Measurements from ENCODE around the gene B3GNT3.

DNA sequence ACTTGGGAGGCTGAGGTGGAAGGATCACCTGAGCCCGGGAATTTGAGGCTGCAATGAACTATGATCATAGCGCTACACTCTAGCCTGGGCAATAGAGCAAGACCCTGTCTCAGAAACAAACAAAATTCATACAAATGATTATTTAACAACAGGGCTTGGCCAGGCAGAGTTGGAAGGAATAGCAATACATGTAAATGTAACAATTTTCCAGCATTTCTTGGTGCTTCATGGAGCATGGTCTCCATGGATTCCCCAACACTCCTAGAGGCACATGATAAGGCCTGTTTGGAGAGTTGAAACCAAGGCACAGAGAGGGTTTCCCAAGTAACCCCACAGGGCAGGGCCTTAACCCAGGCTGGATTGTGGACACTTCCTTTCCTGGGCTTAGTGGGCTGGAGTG, 16.2 kb downstream of the B3GNT3 start:
- TF ChIP-seq, protein P1, sequence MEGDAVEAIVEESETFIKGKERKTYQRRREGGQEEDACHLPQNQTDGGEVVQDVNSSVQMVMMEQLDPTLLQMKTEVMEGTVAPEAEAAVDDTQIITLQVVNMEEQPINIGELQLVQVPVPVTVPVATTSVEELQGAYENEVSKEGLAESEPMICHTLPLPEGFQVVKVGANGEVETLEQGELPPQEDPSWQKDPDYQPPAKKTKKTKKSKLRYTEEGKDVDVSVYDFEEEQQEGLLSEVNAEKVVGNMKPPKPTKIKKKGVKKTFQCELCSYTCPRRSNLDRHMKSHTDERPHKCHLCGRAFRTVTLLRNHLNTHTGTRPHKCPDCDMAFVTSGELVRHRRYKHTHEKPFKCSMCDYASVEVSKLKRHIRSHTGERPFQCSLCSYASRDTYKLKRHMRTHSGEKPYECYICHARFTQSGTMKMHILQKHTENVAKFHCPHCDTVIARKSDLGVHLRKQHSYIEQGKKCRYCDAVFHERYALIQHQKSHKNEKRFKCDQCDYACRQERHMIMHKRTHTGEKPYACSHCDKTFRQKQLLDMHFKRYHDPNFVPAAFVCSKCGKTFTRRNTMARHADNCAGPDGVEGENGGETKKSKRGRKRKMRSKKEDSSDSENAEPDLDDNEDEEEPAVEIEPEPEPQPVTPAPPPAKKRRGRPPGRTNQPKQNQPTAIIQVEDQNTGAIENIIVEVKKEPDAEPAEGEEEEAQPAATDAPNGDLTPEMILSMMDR (IDR thresholded peaks at IDR 0.05; ENCODE audit: low read depth, low read length) = no peak
- TF ChIP-seq EZH2phosphoT487 (IDR thresholded peaks at IDR 0.05; ENCODE audit: low read depth) = no peak

Data from OCI-LY3 (cell line).